ENCODE measurements around the gene CIROP.

The CIROP gene

GRCh38 chr14:23104591-23105347, at the start of gene CIROP:
Gene CIROP, minus strand, starts transcription at chr14:23104989. Its CDS starts 69 bp downstream, at chr14:23104920.
- DNase-seq (ENCODE audit: low read depth in 3 of 3): no peak

GRCh38 chr14:23153851-23154796, 49.3 kb upstream of the CIROP start:
- DNase-seq (ENCODE audit: low read depth in 3 of 3): peak in 1 of 3 experiments; percentile 8

- DNase-seq (ENCODE audit: low read depth in 3 of 3): no peak
Measured at GRCh38 chr14:23151342-23151741, 46.6 kb upstream of the CIROP start.

- DNase-seq (ENCODE audit: low read depth in 3 of 3): no peak
Measured at GRCh38 chr14:23149745-23150144, 45.0 kb upstream of the CIROP start.

GRCh38 chr14:23148591-23149249, 43.9 kb upstream of the CIROP start:
- no peak for DNase-seq (ENCODE audit: low read depth in 3 of 3)

- no peak for DNase-seq (ENCODE audit: low read depth in 3 of 3)
Measured at GRCh38 chr14:23147676-23148075, 42.9 kb upstream of the CIROP start.

GRCh38 chr14:23146980-23147379, 42.2 kb upstream of the CIROP start:
- DNase-seq (ENCODE audit: low read depth in 3 of 3): no peak

GRCh38 chr14:23146351-23146910, 41.6 kb upstream of the CIROP start:
- DNase-seq (ENCODE audit: low read depth in 3 of 3): no peak

- no peak for DNase-seq (ENCODE audit: low read depth in 3 of 3)
Measured at GRCh38 chr14:23145794-23146350, 41.1 kb upstream of the CIROP start.

GRCh38 chr14:23143911-23144310, 39.1 kb upstream of the CIROP start:
- DNase-seq (ENCODE audit: low read depth in 3 of 3): no peak

GRCh38 chr14:23142826-23143225, 38.0 kb upstream of the CIROP start:
- no peak for DNase-seq (ENCODE audit: low read depth in 3 of 3)

GRCh38 chr14:23141706-23142444, 37.1 kb upstream of the CIROP start:
- no peak for DNase-seq (ENCODE audit: low read depth in 3 of 3)

GRCh38 chr14:23140371-23140770, 35.6 kb upstream of the CIROP start:
- no peak for DNase-seq (ENCODE audit: low read depth in 3 of 3)

GRCh38 chr14:23139874-23140273, 35.1 kb upstream of the CIROP start:
- no peak for DNase-seq (ENCODE audit: low read depth in 3 of 3)

GRCh38 chr14:23137813-23138535, 33.2 kb upstream of the CIROP start:
- DNase-seq (ENCODE audit: low read depth in 3 of 3): no peak

GRCh38 chr14:23137192-23137812, 32.5 kb upstream of the CIROP start:
- DNase-seq (ENCODE audit: low read depth in 3 of 3): no peak

GRCh38 chr14:23136566-23137133, 31.9 kb upstream of the CIROP start:
- no peak for DNase-seq (ENCODE audit: low read depth in 3 of 3)

GRCh38 chr14:23132970-23133369, 28.2 kb upstream of the CIROP start:
- no peak for DNase-seq (ENCODE audit: low read depth in 3 of 3)

- no peak for DNase-seq (ENCODE audit: low read depth in 3 of 3)
Measured at GRCh38 chr14:23131482-23131881, 26.7 kb upstream of the CIROP start.
